Endodermal cell (in vitro differentiated cells): ENCODE measurements around the gene FLT3LG. TPM values are rescaled to one million over a fixed set of nuclear protein-coding genes. Genes with fewer than 3 reads are reported as not detected.
A peak's percentile ranks its signal among the peaks of the same experiment; 100 is the strongest.

Experiments used
- DNase-seq: peaks from one replicate; pipeline ENCODE4 v3.0.0-alpha.2; 2017
- H3K27ac ChIP-seq: 2 replicates; pipeline ENCODE4 v1.5.1; 2013; ENCODE audit warnings: mild to moderate bottlenecking, low read depth, low read length, moderate library complexity
- H3K27me3 ChIP-seq: 2 replicates; pipeline ENCODE4 v1.6.1; 2013; ENCODE audit warnings: mild to moderate bottlenecking, low read length, moderate library complexity; ENCODE audit not compliant: insufficient read depth, control insufficient read depth, poor library complexity, severe bottlenecking
- H3K36me3 ChIP-seq: 2 replicates; pipeline ENCODE4 v1.7.0; 2013; ENCODE audit warnings: mild to moderate bottlenecking, low read length, moderate library complexity; ENCODE audit not compliant: control insufficient read depth, insufficient read depth
- H3K4me1 ChIP-seq: one replicate; pipeline ENCODE4 v1.7.0; 2013; ENCODE audit warnings: low read length; ENCODE audit not compliant: control insufficient read depth, insufficient read depth
- H3K4me3 ChIP-seq: 2 replicates; pipeline ENCODE4 v1.5.1; 2013; ENCODE audit warnings: mild to moderate bottlenecking, low read length, moderate library complexity
- H3K9ac ChIP-seq: 2 replicates; pipeline ENCODE4 v1.6.1; 2013; ENCODE audit warnings: mild to moderate bottlenecking, low read length, moderate library complexity; ENCODE audit not compliant: poor library complexity, severe bottlenecking; ENCODE audit errors: extremely low read depth
- H3K9me3 ChIP-seq: 2 replicates; pipeline ENCODE4 v1.6.1; 2013; ENCODE audit warnings: mild to moderate bottlenecking, low read length, moderate library complexity; ENCODE audit not compliant: control insufficient read depth
- H3K27ac Mint-ChIP-seq: 2 replicates; pipeline ENCODE4 v1.8.0; 2020; ENCODE audit warnings: mixed read lengths
- H3K27me3 Mint-ChIP-seq: 2 replicates; pipeline ENCODE4 v1.8.0; 2021; ENCODE audit warnings: mild to moderate bottlenecking, mixed read lengths; ENCODE audit not compliant: insufficient read depth
- H3K36me3 Mint-ChIP-seq: 2 replicates; pipeline ENCODE4 v1.8.0; 2020; ENCODE audit warnings: low read depth, mixed read lengths
- H3K4me1 Mint-ChIP-seq: 2 replicates; pipeline ENCODE4 v1.8.0; 2020; ENCODE audit warnings: mixed read lengths
- H3K4me3 Mint-ChIP-seq: 2 replicates; pipeline ENCODE4 v1.8.0; 2020; ENCODE audit warnings: mild to moderate bottlenecking, moderate library complexity, mixed read lengths
- H3K9me3 Mint-ChIP-seq: 2 replicates; pipeline ENCODE4 v1.8.0; 2020; ENCODE audit warnings: mild to moderate bottlenecking, mixed read lengths
- CTCF ChIP-seq: fragments of 200-600 bp; sonication (generic); conservative IDR thresholded peaks from 2 replicates; pipeline ENCODE4 v1.5.0; 2021; ENCODE audit warnings: antibody characterized with exemption, mild to moderate bottlenecking
- WGBS, 2 experiments: methylation state at CpG; one replicate each; pipeline versions ENCODE4 v1.1.5 to v1.1.7; 2013; ENCODE audit warnings: missing lambda C conversion rate in 2 of 2, mixed read lengths in 1 of 2; ENCODE audit not compliant: insufficient coverage in 1 of 2, insufficient read length in 1 of 2; 5-methylcytosine and 5-hydroxymethylcytosine counted together
- microRNA-seq: library from miRNA; unstranded; fragments of <30 nt; microRNA quantifications from one replicate; pipeline ENCODE4 v1.2.0, GENCODE V29; 2020; ENCODE audit warnings: borderline microRNAs expressed
- total RNA-seq, 2 donors: library from RNA; stranded (reverse); fragmentation: NEBNext Ultra II Directional in 1 of 2; extraction: Animal tissue kit (Norgen Biotek cat#: 25700) in 1 of 2; gene quantifications; 2 replicates in 1 of 2; 3 replicates in 1 of 2; pipeline ENCODE4 v1.2.1, GENCODE V29; 2021

The FLT3LG gene
- total RNA-seq, 2 donors from 2014 or later: 0.75 to 2.3 TPM

GRCh38 chr19:49534632-49535385 is 60.8 kb downstream of the FLT3LG start:
- H3K27ac Mint-ChIP-seq: no peak overlapping the region
- peaks cover 6% of the 10 kb centered on the region for H3K4me1 Mint-ChIP-seq
- 64 to 86% methylated on average over 2 to 8 of the region's 8 CpGs for WGBS, 2 experiments
- peak overlapping the region; percentile 78 for H3K4me3 ChIP-seq
- no peak for DNase-seq
- peaks cover 11% of the 10 kb centered on the region for H3K36me3 Mint-ChIP-seq
- H3K9ac ChIP-seq: no peak overlapping the region
- H3K4me1 ChIP-seq: no peaks in the 10 kb centered on the region
- peaks cover 9% of the 10 kb centered on the region for H3K27me3 ChIP-seq
- no peak overlapping the region for H3K27ac ChIP-seq
- TF ChIP-seq CTCF: no peak
- peak overlapping the region; percentile 59 for H3K4me3 Mint-ChIP-seq
- no peaks in the 10 kb centered on the region for H3K9me3 ChIP-seq
- peaks cover 10% of the 10 kb centered on the region for H3K27me3 Mint-ChIP-seq
- no peaks in the 10 kb centered on the region for H3K36me3 ChIP-seq
- no peaks in the 10 kb centered on the region for H3K9me3 Mint-ChIP-seq

Small RNA genes lying within 50 kb of the gene (microRNA-seq; reads per million reads assigned to microRNA genes)
- gene MIR150: 9.6 reads per million, percentile 44 among the genes with 10 or more reads in this experiment

Other genes starting within 250 kb of the FLT3LG start
- 1 to 10 TPM; 3.3 to 3.4 TPM for gene SLC6A16, start 149.0 kb upstream of the FLT3LG start, total RNA-seq
- not detected for gene CD37, start 138.8 kb upstream of the FLT3LG start, total RNA-seq
- gene TEAD2, start 111.8 kb upstream of the FLT3LG start, total RNA-seq: 100 to 1,000 TPM; 142 to 166 TPM
- gene DKKL1, start 110.3 kb upstream of the FLT3LG start, total RNA-seq: 1 to 10 TPM; 1.8 to 2.1 TPM
- under 1 TPM in 1 of 2 donors, not detected in 1; 0.13 TPM for gene KASH5, start 86.0 kb upstream of the FLT3LG start, total RNA-seq
- gene PTH2, start 50.8 kb upstream of the FLT3LG start, total RNA-seq: not detected
- under 1 TPM in 1 of 2 donors, not detected in 1; 0.18 TPM for gene GFY, start 48.8 kb upstream of the FLT3LG start, total RNA-seq
- under 1 TPM; 0.22 to 0.33 TPM for gene SLC17A7, start 32.7 kb upstream of the FLT3LG start, total RNA-seq
- gene PIH1D1, start 22.4 kb upstream of the FLT3LG start, total RNA-seq: 100 to 1,000 TPM; 128 to 133 TPM
- gene ALDH16A1, start 21.0 kb upstream of the FLT3LG start, total RNA-seq: 10 to 100 TPM; 52.8 to 57.1 TPM
- gene RPL13A, start 13.4 kb downstream of the FLT3LG start, total RNA-seq: 1,000 to 10,000 TPM; 2,434 to 3,023 TPM
- gene RPS11, start 22.2 kb downstream of the FLT3LG start, total RNA-seq: 1,000 to 10,000 TPM; 1,814 to 2,035 TPM
- 10 to 100 TPM; 47.6 to 56.9 TPM for gene FCGRT, start 38.4 kb downstream of the FLT3LG start, total RNA-seq
- 1 to 10 TPM; 4.9 to 9.0 TPM for gene RCN3, start 53.8 kb downstream of the FLT3LG start, total RNA-seq
- gene NOSIP, start 106.3 kb downstream of the FLT3LG start, total RNA-seq: 10 to 100 TPM; 58.0 to 62.3 TPM
- gene PRRG2, start 107.1 kb downstream of the FLT3LG start, total RNA-seq: 1 to 10 TPM; 3.7 to 6.9 TPM
- gene PRR12, start 117.0 kb downstream of the FLT3LG start, total RNA-seq: 10 to 100 TPM; 67.6 to 69.6 TPM
- 1 to 10 TPM; 5.8 to 7.3 TPM for gene RRAS, start 165.9 kb downstream of the FLT3LG start, total RNA-seq
- gene SCAF1, start 168.0 kb downstream of the FLT3LG start, total RNA-seq: 10 to 100 TPM; 84.8 to 94.5 TPM
- 100 to 1,000 TPM; 127 to 128 TPM for gene IRF3, start 191.6 kb downstream of the FLT3LG start, total RNA-seq
- gene BCL2L12, start 191.7 kb downstream of the FLT3LG start, total RNA-seq: 100 to 1,000 TPM in 1 of 2 donors, 10 to 100 TPM in 1; 91.8 to 101 TPM
- 100 to 1,000 TPM; 343 to 362 TPM for gene PRMT1, start 203.1 kb downstream of the FLT3LG start, total RNA-seq
- gene ADM5, start 215.4 kb downstream of the FLT3LG start, total RNA-seq: 1 to 10 TPM; 4.6 to 7.7 TPM
- 10 to 100 TPM; 41.4 to 59.7 TPM for gene CPT1C, start 216.9 kb downstream of the FLT3LG start, total RNA-seq